ENCODE results near the gene GDF15.

GDF15 gene

DNA sequence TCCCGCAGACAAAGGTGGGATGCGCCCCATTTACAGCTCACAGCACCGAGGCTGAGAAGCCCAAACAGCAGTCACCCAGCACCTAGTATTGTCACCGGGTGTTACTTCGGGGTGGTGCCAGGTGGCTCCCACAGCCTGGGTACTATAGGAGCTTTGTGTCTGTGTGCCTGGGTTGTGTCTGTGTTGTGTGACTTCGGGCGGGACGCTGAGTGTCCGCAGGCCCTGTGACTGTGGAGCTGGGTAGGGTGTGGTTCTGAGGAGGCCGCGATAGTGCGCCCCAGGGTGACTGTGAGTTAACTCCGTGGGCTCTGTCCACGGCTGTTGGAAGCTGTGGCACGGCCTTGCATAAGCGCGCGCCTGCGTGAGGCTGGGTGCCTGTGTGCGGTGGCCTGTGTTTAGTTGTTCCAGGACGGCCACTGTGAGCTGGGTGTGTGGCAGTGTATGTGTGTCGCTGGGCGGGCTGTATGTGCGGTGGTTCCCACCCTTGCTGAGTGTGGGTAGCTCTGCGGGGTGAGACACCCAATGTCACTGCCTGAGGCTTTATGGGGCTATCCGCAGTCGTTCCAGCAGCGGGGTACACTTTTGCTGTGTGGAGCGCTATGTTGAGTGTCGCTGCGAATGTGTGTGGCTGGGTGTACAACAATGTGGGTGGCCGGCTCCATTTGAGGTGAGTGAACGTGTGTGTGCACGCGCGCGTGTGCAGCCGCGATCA lies 32.7 kb downstream of the GDF15 start (continued):
- TF ChIP-seq, protein P1, sequence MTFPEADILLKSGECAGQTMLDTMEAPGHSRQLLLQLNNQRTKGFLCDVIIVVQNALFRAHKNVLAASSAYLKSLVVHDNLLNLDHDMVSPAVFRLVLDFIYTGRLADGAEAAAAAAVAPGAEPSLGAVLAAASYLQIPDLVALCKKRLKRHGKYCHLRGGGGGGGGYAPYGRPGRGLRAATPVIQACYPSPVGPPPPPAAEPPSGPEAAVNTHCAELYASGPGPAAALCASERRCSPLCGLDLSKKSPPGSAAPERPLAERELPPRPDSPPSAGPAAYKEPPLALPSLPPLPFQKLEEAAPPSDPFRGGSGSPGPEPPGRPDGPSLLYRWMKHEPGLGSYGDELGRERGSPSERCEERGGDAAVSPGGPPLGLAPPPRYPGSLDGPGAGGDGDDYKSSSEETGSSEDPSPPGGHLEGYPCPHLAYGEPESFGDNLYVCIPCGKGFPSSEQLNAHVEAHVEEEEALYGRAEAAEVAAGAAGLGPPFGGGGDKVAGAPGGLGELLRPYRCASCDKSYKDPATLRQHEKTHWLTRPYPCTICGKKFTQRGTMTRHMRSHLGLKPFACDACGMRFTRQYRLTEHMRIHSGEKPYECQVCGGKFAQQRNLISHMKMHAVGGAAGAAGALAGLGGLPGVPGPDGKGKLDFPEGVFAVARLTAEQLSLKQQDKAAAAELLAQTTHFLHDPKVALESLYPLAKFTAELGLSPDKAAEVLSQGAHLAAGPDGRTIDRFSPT (tag by site-specific recombination; IDR thresholded peaks at IDR 0.05): peak; percentile 26
- TF ChIP-seq ZNF843 (tag by site-specific recombination; IDR thresholded peaks at IDR 0.05) (0 out of 2 replicates have a peak, but pooled peaks have one; percentile 41), ZNF792 (tag by site-specific recombination; IDR thresholded peaks at IDR 0.05) (0 out of 2 replicates have a peak, but pooled peaks have one; percentile 69), ZNF292 (tag by site-specific recombination; IDR thresholded peaks at IDR 0.05; ENCODE audit: borderline replicate concordance, low read depth) (no peak), ZNF660 (tag by site-specific recombination; IDR thresholded peaks at IDR 0.05) (no peak), BCL11A (tag by site-specific recombination; IDR thresholded peaks at IDR 0.05; ENCODE audit: low read depth) (0 out of 2 replicates have a peak, but pooled peaks have one; percentile 18), EGR2 (tag by site-specific recombination; IDR thresholded peaks at IDR 0.05; ENCODE audit: low read depth) (0 out of 2 replicates have a peak, but pooled peaks have one; percentile 32), ZNF560 (tag by site-specific recombination; IDR thresholded peaks at IDR 0.05; ENCODE audit: borderline replicate concordance) (no peak), KLF7 (tag by site-specific recombination; IDR thresholded peaks at IDR 0.05; ENCODE audit: borderline replicate concordance) (peak; percentile 33; the same call in 1 of the 2 replicates), SETDB1 (IDR thresholded peaks at IDR 0.05; ENCODE audit: insufficient read length, low read length) (no peak), ZNF473 (tag by site-specific recombination; IDR thresholded peaks at IDR 0.05) (no peak), ZNF558 (tag by site-specific recombination; IDR thresholded peaks at IDR 0.05) (no peak)
- TF ChIP-seq, protein P2, sequence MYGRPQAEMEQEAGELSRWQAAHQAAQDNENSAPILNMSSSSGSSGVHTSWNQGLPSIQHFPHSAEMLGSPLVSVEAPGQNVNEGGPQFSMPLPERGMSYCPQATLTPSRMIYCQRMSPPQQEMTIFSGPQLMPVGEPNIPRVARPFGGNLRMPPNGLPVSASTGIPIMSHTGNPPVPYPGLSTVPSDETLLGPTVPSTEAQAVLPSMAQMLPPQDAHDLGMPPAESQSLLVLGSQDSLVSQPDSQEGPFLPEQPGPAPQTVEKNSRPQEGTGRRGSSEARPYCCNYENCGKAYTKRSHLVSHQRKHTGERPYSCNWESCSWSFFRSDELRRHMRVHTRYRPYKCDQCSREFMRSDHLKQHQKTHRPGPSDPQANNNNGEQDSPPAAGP (tag by site-specific recombination; IDR thresholded peaks at IDR 0.05): 0 out of 2 replicates have a peak, but pooled peaks have one; percentile 76
- TF ChIP-seq, protein P3, sequence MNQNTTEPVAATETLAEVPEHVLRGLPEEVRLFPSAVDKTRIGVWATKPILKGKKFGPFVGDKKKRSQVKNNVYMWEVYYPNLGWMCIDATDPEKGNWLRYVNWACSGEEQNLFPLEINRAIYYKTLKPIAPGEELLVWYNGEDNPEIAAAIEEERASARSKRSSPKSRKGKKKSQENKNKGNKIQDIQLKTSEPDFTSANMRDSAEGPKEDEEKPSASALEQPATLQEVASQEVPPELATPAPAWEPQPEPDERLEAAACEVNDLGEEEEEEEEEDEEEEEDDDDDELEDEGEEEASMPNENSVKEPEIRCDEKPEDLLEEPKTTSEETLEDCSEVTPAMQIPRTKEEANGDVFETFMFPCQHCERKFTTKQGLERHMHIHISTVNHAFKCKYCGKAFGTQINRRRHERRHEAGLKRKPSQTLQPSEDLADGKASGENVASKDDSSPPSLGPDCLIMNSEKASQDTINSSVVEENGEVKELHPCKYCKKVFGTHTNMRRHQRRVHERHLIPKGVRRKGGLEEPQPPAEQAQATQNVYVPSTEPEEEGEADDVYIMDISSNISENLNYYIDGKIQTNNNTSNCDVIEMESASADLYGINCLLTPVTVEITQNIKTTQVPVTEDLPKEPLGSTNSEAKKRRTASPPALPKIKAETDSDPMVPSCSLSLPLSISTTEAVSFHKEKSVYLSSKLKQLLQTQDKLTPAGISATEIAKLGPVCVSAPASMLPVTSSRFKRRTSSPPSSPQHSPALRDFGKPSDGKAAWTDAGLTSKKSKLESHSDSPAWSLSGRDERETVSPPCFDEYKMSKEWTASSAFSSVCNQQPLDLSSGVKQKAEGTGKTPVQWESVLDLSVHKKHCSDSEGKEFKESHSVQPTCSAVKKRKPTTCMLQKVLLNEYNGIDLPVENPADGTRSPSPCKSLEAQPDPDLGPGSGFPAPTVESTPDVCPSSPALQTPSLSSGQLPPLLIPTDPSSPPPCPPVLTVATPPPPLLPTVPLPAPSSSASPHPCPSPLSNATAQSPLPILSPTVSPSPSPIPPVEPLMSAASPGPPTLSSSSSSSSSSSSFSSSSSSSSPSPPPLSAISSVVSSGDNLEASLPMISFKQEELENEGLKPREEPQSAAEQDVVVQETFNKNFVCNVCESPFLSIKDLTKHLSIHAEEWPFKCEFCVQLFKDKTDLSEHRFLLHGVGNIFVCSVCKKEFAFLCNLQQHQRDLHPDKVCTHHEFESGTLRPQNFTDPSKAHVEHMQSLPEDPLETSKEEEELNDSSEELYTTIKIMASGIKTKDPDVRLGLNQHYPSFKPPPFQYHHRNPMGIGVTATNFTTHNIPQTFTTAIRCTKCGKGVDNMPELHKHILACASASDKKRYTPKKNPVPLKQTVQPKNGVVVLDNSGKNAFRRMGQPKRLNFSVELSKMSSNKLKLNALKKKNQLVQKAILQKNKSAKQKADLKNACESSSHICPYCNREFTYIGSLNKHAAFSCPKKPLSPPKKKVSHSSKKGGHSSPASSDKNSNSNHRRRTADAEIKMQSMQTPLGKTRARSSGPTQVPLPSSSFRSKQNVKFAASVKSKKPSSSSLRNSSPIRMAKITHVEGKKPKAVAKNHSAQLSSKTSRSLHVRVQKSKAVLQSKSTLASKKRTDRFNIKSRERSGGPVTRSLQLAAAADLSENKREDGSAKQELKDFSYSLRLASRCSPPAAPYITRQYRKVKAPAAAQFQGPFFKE (tag by site-specific recombination; IDR thresholded peaks at IDR 0.05; ENCODE audit: borderline replicate concordance): no peak
- TF ChIP-seq, protein P4, sequence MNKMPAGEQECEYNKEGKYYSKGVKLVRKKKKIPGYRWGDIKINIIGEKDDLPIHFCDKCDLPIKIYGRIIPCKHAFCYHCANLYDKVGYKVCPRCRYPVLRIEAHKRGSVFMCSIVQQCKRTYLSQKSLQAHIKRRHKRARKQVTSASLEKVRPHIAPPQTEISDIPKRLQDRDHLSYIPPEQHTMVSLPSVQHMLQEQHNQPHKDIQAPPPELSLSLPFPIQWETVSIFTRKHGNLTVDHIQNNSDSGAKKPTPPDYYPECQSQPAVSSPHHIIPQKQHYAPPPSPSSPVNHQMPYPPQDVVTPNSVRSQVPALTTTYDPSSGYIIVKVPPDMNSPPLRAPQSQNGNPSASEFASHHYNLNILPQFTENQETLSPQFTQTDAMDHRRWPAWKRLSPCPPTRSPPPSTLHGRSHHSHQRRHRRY (tag by site-specific recombination; IDR thresholded peaks at IDR 0.05): no peak
- TF ChIP-seq, protein P5, sequence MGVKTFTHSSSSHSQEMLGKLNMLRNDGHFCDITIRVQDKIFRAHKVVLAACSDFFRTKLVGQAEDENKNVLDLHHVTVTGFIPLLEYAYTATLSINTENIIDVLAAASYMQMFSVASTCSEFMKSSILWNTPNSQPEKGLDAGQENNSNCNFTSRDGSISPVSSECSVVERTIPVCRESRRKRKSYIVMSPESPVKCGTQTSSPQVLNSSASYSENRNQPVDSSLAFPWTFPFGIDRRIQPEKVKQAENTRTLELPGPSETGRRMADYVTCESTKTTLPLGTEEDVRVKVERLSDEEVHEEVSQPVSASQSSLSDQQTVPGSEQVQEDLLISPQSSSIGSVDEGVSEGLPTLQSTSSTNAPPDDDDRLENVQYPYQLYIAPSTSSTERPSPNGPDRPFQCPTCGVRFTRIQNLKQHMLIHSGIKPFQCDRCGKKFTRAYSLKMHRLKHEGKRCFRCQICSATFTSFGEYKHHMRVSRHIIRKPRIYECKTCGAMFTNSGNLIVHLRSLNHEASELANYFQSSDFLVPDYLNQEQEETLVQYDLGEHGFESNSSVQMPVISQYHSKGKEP (tag by site-specific recombination; IDR thresholded peaks at IDR 0.05): no peak
- TF ChIP-seq, protein P6, sequence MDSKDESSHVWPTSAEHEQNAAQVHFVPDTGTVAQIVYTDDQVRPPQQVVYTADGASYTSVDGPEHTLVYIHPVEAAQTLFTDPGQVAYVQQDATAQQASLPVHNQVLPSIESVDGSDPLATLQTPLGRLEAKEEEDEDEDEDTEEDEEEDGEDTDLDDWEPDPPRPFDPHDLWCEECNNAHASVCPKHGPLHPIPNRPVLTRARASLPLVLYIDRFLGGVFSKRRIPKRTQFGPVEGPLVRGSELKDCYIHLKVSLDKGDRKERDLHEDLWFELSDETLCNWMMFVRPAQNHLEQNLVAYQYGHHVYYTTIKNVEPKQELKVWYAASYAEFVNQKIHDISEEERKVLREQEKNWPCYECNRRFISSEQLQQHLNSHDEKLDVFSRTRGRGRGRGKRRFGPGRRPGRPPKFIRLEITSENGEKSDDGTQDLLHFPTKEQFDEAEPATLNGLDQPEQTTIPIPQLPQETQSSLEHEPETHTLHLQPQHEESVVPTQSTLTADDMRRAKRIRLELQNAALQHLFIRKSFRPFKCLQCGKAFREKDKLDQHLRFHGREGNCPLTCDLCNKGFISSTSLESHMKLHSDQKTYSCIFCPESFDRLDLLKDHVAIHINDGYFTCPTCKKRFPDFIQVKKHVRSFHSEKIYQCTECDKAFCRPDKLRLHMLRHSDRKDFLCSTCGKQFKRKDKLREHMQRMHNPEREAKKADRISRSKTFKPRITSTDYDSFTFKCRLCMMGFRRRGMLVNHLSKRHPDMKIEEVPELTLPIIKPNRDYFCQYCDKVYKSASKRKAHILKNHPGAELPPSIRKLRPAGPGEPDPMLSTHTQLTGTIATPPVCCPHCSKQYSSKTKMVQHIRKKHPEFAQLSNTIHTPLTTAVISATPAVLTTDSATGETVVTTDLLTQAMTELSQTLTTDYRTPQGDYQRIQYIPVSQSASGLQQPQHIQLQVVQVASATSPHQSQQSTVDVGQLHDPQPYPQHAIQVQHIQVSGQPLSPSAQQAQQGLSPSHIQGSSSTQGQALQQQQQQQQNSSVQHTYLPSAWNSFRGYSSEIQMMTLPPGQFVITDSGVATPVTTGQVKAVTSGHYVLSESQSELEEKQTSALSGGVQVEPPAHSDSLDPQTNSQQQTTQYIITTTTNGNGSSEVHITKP (tag by site-specific recombination; IDR thresholded peaks at IDR 0.05): peak; percentile 34; the same call in 1 of the 2 replicates
- TF ChIP-seq, protein P7, sequence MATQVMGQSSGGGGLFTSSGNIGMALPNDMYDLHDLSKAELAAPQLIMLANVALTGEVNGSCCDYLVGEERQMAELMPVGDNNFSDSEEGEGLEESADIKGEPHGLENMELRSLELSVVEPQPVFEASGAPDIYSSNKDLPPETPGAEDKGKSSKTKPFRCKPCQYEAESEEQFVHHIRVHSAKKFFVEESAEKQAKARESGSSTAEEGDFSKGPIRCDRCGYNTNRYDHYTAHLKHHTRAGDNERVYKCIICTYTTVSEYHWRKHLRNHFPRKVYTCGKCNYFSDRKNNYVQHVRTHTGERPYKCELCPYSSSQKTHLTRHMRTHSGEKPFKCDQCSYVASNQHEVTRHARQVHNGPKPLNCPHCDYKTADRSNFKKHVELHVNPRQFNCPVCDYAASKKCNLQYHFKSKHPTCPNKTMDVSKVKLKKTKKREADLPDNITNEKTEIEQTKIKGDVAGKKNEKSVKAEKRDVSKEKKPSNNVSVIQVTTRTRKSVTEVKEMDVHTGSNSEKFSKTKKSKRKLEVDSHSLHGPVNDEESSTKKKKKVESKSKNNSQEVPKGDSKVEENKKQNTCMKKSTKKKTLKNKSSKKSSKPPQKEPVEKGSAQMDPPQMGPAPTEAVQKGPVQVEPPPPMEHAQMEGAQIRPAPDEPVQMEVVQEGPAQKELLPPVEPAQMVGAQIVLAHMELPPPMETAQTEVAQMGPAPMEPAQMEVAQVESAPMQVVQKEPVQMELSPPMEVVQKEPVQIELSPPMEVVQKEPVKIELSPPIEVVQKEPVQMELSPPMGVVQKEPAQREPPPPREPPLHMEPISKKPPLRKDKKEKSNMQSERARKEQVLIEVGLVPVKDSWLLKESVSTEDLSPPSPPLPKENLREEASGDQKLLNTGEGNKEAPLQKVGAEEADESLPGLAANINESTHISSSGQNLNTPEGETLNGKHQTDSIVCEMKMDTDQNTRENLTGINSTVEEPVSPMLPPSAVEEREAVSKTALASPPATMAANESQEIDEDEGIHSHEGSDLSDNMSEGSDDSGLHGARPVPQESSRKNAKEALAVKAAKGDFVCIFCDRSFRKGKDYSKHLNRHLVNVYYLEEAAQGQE (tag by site-specific recombination; IDR thresholded peaks at IDR 0.05): no peak
